SK-N-SH (cell line): Measurements from ENCODE around the gene SHROOM3. TPM values are rescaled to one million over a fixed set of nuclear protein-coding genes. Genes with fewer than 3 reads are reported as not detected.

Experiments
- CTCF ChIA-PET: fragments of 300-600, 350-600 bp; formaldehyde crosslinking; extraction: SDS; loops from one replicate; lab custom pipeline; 2021; lab: Yijun Ruan, JAX
- POLR2A ChIA-PET: fragments of 350-600 bp; sonication (Branson Sonifier 250); formaldehyde crosslinking; extraction: SDS; loops from one replicate; lab custom pipeline; 2020; ENCODE audit warnings: antibody characterized with exemption, inconsistent platforms; lab: Yijun Ruan, JAX
- DNase-seq: peaks from one replicate; pipeline ENCODE4 v3.0.0; 2012
- H2AFZ ChIP-seq: fragments of 200-600 bp; sonication (generic); 2 replicates; pipeline ENCODE4 v1.8.1; 2016; ENCODE audit warnings: antibody characterized with exemption, mild to moderate bottlenecking, low read depth
- H3F3A ChIP-seq: fragments of 200-600 bp; sonication (generic); replicated peaks from 2 replicates; pipeline ENCODE3; 2016; ENCODE audit warnings: antibody characterized with exemption, mild to moderate bottlenecking; ENCODE audit not compliant: insufficient read depth
- H3K27ac ChIP-seq, 2 experiments: fragments of 200-500 bp in 1 of 2; fragments of 200-600 bp in 1 of 2; sonication (Bioruptor generic) in 1 of 2; sonication (generic), shearing (Covaris generic) in 1 of 2; 2 replicates each; pipeline versions ENCODE4 v1.5.1 to v1.6.1; 2014 to 2016; ENCODE audit warnings: low read depth in 2 of 2, inconsistent platforms in 1 of 2, low read length in 1 of 2, mild to moderate bottlenecking in 1 of 2, mixed read lengths in 1 of 2
- H3K27me3 ChIP-seq: fragments of 200-600 bp; sonication (generic), shearing (Covaris generic); 2 replicates; pipeline ENCODE4 v1.6.1; 2016; ENCODE audit warnings: mixed run types; ENCODE audit not compliant: insufficient read depth
- H3K36me3 ChIP-seq, 2 experiments: fragments of 200-500 bp in 1 of 2; fragments of 200-600 bp in 1 of 2; sonication (Bioruptor generic) in 1 of 2; sonication (generic) in 1 of 2; replicated peaks in 1 of 2; 2 replicates each; pipeline versions ENCODE3 to v1.5.1; 2014 to 2016; ENCODE audit warnings: low read length in 1 of 2, mild to moderate bottlenecking in 1 of 2; ENCODE audit not compliant: insufficient read depth in 2 of 2, control insufficient read depth in 1 of 2
- H3K4me1 ChIP-seq, 2 experiments: fragments of 200-500 bp in 1 of 2; fragments of 200-600 bp in 1 of 2; sonication (Bioruptor generic) in 1 of 2; sonication (generic), shearing (Covaris generic) in 1 of 2; 2 replicates each; pipeline versions ENCODE4 v1.5.1 to v1.6.1; 2014 to 2016; ENCODE audit warnings: low read depth in 1 of 2, low read length in 1 of 2, mixed run types in 1 of 2; ENCODE audit not compliant: insufficient read depth in 2 of 2, control insufficient read depth in 1 of 2
- H3K4me2 ChIP-seq: fragments of 200-600 bp; sonication (generic), shearing (Covaris generic); 2 replicates; pipeline ENCODE4 v1.6.1; 2017; ENCODE audit warnings: mixed run types
- H3K4me3 ChIP-seq, 2 experiments: fragments of 200-500 bp in 1 of 2; fragments of 200-600 bp in 1 of 2; sonication (Bioruptor generic) in 1 of 2; sonication (generic), shearing (Covaris generic) in 1 of 2; 2 replicates each; pipeline versions ENCODE4 v1.5.1 to v1.8.1; 2014 to 2016; ENCODE audit warnings: low read depth in 2 of 2, inconsistent platforms in 1 of 2, low read length in 1 of 2, mild to moderate bottlenecking in 1 of 2, mixed read lengths in 1 of 2, moderate library complexity in 1 of 2
- H3K79me2 ChIP-seq: fragments of 200-600 bp; sonication (generic); 2 replicates; pipeline ENCODE4 v1.8.1; 2017; ENCODE audit warnings: mild to moderate bottlenecking; ENCODE audit not compliant: insufficient read depth
- H3K9ac ChIP-seq: fragments of 200-600 bp; sonication (generic); 2 replicates; pipeline ENCODE4 v1.6.1; 2017; ENCODE audit warnings: mixed run types
- H3K9me2 ChIP-seq: fragments of 200-600 bp; sonication (generic); 2 replicates; pipeline ENCODE4 v1.6.1; 2017; ENCODE audit warnings: mixed run types
- H3K9me3 ChIP-seq: fragments of 200-600 bp; sonication (generic); 2 replicates; pipeline ENCODE4 v1.6.1; 2017; ENCODE audit warnings: mixed run types, mild to moderate bottlenecking, moderate library complexity
- H4K20me1 ChIP-seq: fragments of 200-600 bp; sonication (generic); 2 replicates; pipeline ENCODE4 v1.6.1; 2017; ENCODE audit warnings: mild to moderate bottlenecking, mixed run types; ENCODE audit not compliant: insufficient read depth
- CHD2 ChIP-seq: fragments of 150-350 bp; IDR thresholded peaks from 2 replicates; pipeline ENCODE4 v1.6.1; 2018; ENCODE audit warnings: low read length; ENCODE audit not compliant: partially characterized antibody
- FOSL2 ChIP-seq: IDR thresholded peaks from 2 replicates; pipeline ENCODE4 v1.4.0; 2012; ENCODE audit warnings: low read depth, mild to moderate bottlenecking, moderate library complexity, borderline replicate concordance
- FOXM1 ChIP-seq: IDR thresholded peaks from 2 replicates; pipeline ENCODE4 v1.4.0; 2012; ENCODE audit warnings: low read depth, mild to moderate bottlenecking
- JUND ChIP-seq: IDR thresholded peaks from 2 replicates; pipeline ENCODE4 v1.4.0; 2012
- MEF2A ChIP-seq: IDR thresholded peaks from 2 replicates; pipeline ENCODE4 v1.4.0; 2012; ENCODE audit warnings: low read depth, borderline replicate concordance
- NFIC ChIP-seq: IDR thresholded peaks from 2 replicates; pipeline ENCODE4 v1.4.0; 2012; ENCODE audit warnings: borderline replicate concordance
- RCOR1 ChIP-seq: fragments of 150-350 bp; IDR thresholded peaks from 2 replicates; pipeline ENCODE4 v1.6.1; 2017; ENCODE audit warnings: antibody characterized with exemption, low read length
- RXRA ChIP-seq: IDR thresholded peaks from 2 replicates; pipeline ENCODE4 v1.4.0; 2012; ENCODE audit warnings: low read depth, mild to moderate bottlenecking, borderline replicate concordance
- SIN3A ChIP-seq: IDR thresholded peaks from 2 replicates; pipeline ENCODE4 v1.6.1; 2012; ENCODE audit warnings: low read depth, mild to moderate bottlenecking, low read length, moderate library complexity, borderline replicate concordance
- SMC3 ChIP-seq: IDR thresholded peaks from 2 replicates; pipeline ENCODE4 v1.6.1; 2012; ENCODE audit warnings: low read depth, low read length, improper control_type of control experiment
- WGBS: methylation state at CpG from one replicate; pipeline ENCODE4 v1.1.6; 2017; ENCODE audit warnings: low lambda C conversion rate; 5-methylcytosine and 5-hydroxymethylcytosine counted together
- polyA plus RNA-seq, 3 experiments: library from polyadenylated mRNA; depleted of rRNA; stranded (reverse); fragments of >200 nt; gene quantifications; 2 replicates each; pipeline ENCODE4 v1.2.3, GENCODE V29; 2012
- TF ChIP-seq, protein P1 (sequence below): IDR thresholded peaks from 2 replicates; pipeline ENCODE4; 2012
- TF ChIP-seq, protein P2 (sequence below): fragments of 200-600 bp; sonication (generic); IDR thresholded peaks from 2 replicates; pipeline ENCODE4 v1.6.1; 2017; ENCODE audit warnings: antibody characterized with exemption, mild to moderate bottlenecking, moderate library complexity
- TF ChIP-seq, protein P3 (sequence below): IDR thresholded peaks from 2 replicates; pipeline ENCODE4 v1.4.0; 2012; ENCODE audit warnings: low read depth, borderline replicate concordance

Gene SHROOM3
- polyA plus RNA-seq, 1 of the 3 experiments (the other 2 are of a cell fraction), result 4.3 TPM

DNA sequence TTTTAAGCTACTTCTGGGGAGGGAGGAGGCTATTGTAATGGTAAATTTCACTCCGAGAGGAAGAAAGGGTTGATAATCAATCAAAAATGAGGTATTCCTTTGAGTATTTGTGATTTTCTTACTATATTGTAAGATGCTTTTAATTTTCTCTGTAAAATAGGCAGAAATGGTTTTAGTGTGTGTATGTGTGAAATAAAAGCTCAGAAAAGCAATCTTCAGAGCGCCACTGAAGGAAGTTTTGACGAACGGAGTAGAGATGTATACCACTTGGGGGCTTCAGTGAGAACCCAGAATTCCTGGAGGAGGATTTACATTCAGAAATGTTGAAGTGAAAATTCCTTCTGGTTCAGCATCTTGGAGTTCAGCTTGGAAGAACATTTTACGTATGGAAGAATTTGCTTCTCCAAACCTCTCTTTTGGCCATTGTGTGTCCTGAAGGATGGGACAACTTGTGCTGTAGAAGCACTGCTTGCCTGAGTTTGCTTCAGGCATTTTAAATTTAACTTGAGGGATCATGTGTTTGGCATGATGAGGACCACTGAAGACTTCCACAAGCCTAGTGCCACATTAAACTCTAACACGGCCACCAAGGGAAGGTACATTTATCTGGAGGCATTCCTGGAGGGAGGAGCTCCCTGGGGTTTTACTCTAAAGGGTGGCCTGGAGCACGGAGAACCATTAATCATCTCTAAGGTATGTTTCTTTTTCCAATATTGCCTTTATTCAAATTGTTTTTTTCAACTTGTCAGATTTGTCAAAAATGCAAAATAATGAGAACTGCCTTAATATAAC is 695 bp downstream of the SHROOM3 start (continued):
- TF ChIP-seq, protein P1, sequence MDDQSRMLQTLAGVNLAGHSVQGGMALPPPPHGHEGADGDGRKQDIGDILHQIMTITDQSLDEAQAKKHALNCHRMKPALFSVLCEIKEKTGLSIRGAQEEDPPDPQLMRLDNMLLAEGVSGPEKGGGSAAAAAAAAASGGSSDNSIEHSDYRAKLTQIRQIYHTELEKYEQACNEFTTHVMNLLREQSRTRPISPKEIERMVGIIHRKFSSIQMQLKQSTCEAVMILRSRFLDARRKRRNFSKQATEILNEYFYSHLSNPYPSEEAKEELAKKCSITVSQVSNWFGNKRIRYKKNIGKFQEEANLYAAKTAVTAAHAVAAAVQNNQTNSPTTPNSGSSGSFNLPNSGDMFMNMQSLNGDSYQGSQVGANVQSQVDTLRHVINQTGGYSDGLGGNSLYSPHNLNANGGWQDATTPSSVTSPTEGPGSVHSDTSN, result no peak

DNA sequence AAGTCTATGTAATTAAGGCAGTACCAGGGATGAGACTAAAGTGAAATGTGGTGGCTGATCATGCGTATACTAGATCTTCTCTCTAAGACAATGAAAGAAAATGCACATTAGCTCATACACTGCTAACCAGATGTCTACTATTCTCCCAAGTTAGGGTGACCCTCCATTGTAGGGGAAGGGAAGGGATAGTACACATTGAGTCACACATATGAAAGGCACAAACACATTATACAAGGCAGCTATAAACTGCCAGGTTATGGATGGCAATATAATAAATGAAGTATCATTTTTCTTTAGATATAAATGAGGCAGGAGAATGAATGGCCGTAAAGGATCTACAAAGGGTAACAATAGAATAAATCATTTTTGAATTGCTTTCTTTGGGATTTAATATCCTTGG is 4.5 kb downstream of the SHROOM3 start:
- H3F3A ChIP-seq, result no peaks in the 10 kb centered on the region
- H3K36me3 ChIP-seq, result no peaks in the 10 kb centered on the region
- TF ChIP-seq RCOR1, result no peak
- no peak for TF ChIP-seq CHD2
- TF ChIP-seq FOSL2, result no peak
- TF ChIP-seq SMC3, result no peak
- no peak for TF ChIP-seq FOXM1
- no peak for TF ChIP-seq JUND
- TF ChIP-seq MEF2A, result no peak
- no peak for TF ChIP-seq RXRA
- no peak for TF ChIP-seq SIN3A
- TF ChIP-seq, protein P2, sequence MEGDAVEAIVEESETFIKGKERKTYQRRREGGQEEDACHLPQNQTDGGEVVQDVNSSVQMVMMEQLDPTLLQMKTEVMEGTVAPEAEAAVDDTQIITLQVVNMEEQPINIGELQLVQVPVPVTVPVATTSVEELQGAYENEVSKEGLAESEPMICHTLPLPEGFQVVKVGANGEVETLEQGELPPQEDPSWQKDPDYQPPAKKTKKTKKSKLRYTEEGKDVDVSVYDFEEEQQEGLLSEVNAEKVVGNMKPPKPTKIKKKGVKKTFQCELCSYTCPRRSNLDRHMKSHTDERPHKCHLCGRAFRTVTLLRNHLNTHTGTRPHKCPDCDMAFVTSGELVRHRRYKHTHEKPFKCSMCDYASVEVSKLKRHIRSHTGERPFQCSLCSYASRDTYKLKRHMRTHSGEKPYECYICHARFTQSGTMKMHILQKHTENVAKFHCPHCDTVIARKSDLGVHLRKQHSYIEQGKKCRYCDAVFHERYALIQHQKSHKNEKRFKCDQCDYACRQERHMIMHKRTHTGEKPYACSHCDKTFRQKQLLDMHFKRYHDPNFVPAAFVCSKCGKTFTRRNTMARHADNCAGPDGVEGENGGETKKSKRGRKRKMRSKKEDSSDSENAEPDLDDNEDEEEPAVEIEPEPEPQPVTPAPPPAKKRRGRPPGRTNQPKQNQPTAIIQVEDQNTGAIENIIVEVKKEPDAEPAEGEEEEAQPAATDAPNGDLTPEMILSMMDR, result no peak
- TF ChIP-seq, protein P1, result no peak
- TF ChIP-seq, protein P3, sequence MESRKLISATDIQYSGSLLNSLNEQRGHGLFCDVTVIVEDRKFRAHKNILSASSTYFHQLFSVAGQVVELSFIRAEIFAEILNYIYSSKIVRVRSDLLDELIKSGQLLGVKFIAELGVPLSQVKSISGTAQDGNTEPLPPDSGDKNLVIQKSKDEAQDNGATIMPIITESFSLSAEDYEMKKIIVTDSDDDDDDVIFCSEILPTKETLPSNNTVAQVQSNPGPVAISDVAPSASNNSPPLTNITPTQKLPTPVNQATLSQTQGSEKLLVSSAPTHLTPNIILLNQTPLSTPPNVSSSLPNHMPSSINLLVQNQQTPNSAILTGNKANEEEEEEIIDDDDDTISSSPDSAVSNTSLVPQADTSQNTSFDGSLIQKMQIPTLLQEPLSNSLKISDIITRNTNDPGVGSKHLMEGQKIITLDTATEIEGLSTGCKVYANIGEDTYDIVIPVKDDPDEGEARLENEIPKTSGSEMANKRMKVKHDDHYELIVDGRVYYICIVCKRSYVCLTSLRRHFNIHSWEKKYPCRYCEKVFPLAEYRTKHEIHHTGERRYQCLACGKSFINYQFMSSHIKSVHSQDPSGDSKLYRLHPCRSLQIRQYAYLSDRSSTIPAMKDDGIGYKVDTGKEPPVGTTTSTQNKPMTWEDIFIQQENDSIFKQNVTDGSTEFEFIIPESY, result no peak
- no peak for TF ChIP-seq NFIC
- no peaks in the 10 kb centered on the region for H3K79me2 ChIP-seq
- H3K9ac ChIP-seq, result no peak overlapping the region
- H3K4me1 ChIP-seq, result no peaks in the 10 kb centered on the region
- H3K27me3 ChIP-seq, result no peaks in the 10 kb centered on the region; the same call in 1 of the 2 replicates
- H4K20me1 ChIP-seq, result no peaks in the 10 kb centered on the region
- H3K4me3 ChIP-seq, result no peak overlapping the region
- H3K9me3 ChIP-seq, result no peaks in the 10 kb centered on the region
- DNase-seq, result no peak
- ChIA-PET POLR2A (no interaction called here), CTCF (interaction anchor here (1.7 kb wide), 1 partner anchor 8 kb away, joined by 5 read pairs; no protein-coding TSS in a partner anchor)
- no peak overlapping the region for H3K4me2 ChIP-seq
- H3K27ac ChIP-seq, result no peak overlapping the region
- H2AFZ ChIP-seq, result no peak overlapping the region
- H3K9me2 ChIP-seq, result no peaks in the 10 kb centered on the region
- 75% methylated on average over 2 of the region's 2 CpGs for WGBS
